GM20000 (cell line): ENCODE measurements around the gene CTRB2.

Source experiments
- DNase-seq: peaks from one replicate; pipeline ENCODE4 v3.0.0; 2012; ENCODE audit warnings: low spot score
- TF ChIP-seq, protein P1 (sequence below): IDR thresholded peaks from 2 replicates; pipeline ENCODE4 v1.5.1; 2012; ENCODE audit warnings: mild to moderate bottlenecking, control low read depth; ENCODE audit errors: extremely low read depth, missing control alignments

CTRB2 gene

DNA sequence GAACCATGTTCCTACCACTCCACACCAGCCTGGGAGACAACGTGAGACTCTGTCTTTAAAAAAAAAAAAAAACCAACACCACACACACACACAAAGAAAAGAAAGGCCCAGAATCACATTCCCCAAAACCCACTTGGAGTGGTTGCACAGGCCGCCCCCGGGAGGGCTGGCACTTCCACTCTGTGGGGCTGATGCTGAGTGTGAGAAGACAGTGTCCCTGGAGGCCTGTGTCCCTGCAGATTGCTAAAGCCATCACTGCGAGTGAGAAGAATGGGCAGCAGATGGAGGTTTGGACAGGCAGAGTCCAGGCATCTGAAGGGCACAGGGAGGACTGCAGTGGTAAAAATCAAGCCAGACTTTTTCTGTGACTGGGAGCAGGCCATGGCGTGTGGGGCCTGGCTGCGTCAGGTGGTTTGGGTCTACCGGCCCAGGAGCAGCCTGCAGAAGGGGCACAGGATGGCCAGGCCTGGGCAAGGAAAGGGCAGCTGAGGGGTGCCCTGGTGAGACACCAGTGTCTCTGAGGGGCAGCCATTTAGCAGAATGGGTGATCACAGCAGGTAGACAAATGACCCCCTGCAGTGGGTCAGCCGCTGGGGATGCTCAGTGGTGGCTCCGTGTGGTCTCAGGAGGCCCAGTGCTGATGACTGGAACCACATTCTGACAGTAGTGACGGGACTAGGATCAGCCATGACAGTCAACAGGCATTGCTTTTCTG is 13.1 kb downstream of the CTRB2 start:
- no peak for DNase-seq

DNA sequence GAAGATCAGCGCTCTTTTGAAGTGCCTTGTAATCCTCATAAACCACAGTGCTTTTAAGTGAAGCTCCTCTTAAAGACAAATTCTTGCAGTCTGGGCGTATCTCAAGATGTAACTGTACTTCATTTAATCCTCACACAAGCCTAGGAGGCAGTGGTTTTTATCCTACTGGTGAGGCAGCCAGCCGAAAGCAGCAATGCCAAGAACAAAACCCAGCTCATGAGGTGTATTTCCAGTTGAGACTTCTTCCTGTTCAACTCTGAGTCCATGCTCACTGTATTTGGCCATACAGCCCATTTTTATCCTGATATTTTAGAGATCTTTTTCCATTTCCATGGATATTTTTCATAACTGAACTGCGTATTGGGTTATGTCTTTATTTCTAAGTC is 13.7 kb downstream of the CTRB2 start:
- DNase-seq: no peak
- TF ChIP-seq, protein P1, sequence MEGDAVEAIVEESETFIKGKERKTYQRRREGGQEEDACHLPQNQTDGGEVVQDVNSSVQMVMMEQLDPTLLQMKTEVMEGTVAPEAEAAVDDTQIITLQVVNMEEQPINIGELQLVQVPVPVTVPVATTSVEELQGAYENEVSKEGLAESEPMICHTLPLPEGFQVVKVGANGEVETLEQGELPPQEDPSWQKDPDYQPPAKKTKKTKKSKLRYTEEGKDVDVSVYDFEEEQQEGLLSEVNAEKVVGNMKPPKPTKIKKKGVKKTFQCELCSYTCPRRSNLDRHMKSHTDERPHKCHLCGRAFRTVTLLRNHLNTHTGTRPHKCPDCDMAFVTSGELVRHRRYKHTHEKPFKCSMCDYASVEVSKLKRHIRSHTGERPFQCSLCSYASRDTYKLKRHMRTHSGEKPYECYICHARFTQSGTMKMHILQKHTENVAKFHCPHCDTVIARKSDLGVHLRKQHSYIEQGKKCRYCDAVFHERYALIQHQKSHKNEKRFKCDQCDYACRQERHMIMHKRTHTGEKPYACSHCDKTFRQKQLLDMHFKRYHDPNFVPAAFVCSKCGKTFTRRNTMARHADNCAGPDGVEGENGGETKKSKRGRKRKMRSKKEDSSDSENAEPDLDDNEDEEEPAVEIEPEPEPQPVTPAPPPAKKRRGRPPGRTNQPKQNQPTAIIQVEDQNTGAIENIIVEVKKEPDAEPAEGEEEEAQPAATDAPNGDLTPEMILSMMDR: no peak

More for the DNA sequence above, 13.1 kb downstream of the CTRB2 start:
- TF ChIP-seq, protein P1: no peak

DNA sequence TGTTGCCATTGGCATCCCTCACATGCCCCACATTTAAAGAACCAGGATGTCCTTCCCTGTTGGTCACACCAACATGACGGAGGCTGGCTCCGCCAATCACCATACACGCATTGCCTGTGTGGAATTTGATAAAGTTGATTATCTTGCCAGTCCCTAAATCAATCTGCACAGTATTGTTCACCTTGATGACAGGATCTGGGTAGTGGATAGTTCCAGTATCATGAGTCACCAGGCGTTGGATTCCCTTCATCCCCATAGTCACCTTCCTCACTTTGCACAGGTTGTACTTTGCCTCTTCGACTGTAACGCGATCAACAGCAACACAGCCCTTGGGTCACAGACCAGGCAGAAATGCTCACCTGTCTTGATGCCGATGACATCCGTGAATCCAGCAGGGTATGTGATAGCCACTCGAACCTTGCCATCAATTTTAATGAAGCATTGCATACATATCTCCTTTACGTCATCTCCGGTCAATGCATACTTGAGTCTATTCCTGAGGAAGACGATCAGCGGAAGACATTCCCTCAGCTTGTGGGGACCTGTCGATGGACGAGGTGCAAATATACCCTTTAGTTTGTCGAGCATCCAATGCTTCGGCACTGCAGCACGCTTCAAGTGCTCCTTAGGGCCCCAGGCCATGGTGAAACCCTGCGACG is 14.2 kb downstream of the CTRB2 start:
- TF ChIP-seq, protein P1: no peak
- DNase-seq: no peak

DNA sequence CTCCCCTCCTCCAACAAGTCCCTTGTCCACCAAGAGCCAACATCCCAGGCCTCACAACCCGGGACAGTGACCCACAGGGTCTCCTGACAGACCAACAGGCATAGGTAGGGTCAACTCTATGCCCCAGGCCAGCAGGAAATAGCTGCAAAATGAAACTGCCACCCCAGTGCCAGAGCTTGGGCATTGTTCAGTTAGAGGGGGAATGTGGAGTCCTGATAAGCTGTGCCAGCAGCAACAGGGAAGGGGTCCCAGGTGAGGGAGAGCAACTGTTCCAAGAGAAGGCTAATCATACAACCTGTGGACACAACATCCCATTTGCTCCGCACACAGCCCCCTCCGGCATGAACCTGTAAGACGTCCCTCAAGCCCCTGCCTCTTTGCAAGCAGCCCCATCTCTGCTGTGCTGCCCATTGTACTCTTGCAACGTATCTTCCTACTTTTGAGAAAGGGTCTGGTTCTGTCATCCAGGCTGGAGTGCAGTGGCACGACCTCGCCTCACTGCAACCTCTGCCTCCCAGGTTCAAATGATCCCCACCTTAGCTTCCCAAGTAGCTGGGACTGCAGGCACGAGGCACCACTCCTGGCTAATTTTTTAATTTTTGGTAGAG is 17.2 kb downstream of the CTRB2 start:
- no peak for DNase-seq
- TF ChIP-seq, protein P1: no peak

DNA sequence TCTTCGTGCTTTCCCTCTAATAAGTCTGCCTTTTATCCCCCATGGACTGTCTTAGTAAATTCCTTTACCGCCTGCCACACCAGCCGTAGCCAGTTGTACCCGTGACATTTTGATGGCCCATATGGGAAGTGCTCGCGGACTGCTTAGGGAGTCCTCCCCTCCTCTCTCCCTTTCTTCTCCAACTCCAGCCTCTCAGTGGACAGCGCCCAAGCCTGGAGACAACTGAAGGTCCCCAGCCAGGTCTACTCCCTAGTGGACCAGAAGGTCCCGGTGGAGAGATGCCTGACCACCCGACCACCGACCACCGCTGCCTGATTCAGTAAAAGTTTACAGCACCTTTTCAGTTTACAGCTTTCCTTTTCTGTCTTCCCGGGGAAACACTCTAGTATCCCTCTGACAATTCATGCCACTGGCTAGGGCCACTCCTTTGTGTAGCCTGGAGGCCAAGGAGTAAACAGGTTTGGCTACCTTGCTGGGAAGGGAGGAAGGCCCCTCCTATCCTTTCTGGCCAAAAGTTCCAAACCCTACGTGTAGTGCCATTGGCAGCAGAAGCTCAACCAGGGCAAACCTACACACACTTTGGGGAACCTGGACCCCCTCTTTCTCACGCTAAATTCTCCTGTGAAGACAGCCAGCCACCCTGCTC is 18.0 kb downstream of the CTRB2 start:
- DNase-seq: no peak
- TF ChIP-seq, protein P1: no peak

DNA sequence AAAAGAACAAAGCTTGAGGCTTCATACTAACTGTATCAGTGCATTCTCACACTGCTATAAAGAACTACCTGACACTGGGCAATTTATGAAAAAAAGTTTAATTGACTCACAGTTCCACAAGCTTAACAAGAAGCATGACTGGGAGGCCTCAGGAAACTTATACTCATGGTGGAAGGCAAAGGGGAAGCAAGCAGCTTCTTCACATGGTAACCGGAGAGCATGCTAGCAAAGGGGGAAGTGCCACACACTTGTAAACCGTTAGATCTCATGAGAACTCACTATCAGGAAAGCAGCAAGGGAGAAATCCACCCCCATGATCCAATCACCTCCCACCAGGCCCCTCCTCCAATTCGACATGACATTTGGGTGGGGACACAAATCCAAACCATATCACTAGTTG is 25.3 kb downstream of the CTRB2 start:
- DNase-seq: no peak
- TF ChIP-seq, protein P1: no peak

DNA sequence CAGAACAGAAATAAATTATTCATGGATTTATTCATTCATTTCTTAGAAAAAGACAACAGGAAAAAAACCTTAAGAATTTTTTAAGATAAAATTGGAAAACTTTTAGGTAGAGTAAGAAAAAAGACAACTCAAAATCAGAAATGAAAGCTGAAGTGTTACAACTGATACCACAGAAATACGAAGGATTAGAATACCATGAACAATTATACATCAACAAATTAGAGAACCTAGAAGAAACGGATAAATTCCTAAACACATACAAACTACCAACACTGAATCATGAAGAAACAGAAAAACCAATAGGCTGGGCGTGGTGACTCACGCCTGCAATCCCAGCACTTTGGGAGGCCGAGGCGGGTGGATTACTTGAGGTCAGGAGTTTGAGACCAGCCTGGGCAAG is 27.8 kb downstream of the CTRB2 start:
- TF ChIP-seq, protein P1: no peak
- DNase-seq: no peak
